ENCODE data around the gene RIPPLY2.
"Not testable (repeated sequence)": the region's sequence is repeated elsewhere in the genome, so short reads cannot be mapped to it uniquely, and the experiment has no call there.

RIPPLY2 gene

DNA sequence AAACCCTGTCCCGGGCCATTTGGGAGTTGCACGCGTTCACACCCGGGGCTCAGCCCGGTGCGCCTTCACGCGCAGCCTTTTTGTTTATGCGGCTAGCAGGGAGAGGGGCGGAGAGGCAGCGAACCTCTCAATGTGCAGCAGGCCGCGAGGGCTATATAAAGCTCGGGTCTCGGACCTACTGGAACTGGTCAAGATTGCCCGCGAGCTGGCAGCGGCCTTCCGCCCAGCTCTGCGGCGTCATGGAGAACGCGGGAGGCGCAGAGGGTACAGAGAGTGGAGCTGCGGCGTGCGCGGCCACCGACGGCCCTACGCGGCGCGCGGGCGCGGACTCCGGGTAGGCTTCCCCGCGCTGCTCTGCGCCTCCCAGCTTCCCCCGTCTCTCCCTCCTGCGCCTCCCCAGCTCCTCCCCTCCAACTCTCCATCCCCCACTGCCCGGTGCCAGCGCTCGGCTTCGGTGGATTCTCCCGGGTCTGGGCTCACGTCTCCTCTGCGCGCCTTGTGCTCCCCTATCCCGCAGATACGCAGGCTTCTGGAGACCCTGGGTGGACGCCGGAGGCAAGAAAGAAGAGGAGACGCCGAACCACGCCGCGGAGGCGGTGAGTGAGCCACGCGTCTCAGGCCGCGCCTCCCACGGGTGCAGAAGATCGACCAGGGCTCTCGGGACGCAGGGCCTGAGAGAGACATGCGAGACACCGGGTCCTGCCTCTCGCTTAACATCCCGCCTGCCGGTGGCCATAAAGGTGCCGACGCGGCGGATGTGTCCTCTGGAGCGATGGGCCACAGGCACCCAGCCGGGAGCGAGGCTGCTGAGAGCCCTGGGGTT, at the start of gene RIPPLY2:
TSS of gene RIPPLY2 (plus strand) at position 183 of the 823 bp plus-strand sequence. CDS start at position 240, 57 bp downstream.
- DNase-seq (ENCODE audit: low read depth in 1 of 2, low spot score in 1 of 2), result no peak

DNA sequence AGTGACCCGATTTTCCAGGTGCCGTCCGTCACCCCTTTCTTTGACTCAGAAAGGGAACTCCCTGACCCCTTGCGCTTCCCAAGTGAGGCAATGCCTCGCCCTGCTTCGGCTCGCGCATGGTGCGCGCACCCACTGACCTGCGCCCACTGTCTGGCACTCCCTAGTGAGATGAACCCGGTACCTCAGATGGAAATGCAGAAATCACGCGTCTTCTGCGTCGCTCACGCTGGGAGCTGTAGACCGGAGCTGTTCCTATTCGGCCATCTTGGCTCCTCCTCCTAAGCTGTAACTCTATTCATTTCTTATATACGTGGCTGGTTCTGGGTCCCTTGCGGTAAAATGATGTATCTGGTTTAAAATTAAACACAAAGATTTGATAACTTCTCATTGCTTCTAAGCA, 49.7 kb upstream of the RIPPLY2 start:
- DNase-seq (ENCODE audit: low read depth in 1 of 2, low spot score in 1 of 2), result not testable (repeated sequence)

GRCh38 chr6:83804886-83805285, 48.3 kb upstream of the RIPPLY2 start:
- no peak for DNase-seq (ENCODE audit: low read depth in 1 of 2, low spot score in 1 of 2)

DNA sequence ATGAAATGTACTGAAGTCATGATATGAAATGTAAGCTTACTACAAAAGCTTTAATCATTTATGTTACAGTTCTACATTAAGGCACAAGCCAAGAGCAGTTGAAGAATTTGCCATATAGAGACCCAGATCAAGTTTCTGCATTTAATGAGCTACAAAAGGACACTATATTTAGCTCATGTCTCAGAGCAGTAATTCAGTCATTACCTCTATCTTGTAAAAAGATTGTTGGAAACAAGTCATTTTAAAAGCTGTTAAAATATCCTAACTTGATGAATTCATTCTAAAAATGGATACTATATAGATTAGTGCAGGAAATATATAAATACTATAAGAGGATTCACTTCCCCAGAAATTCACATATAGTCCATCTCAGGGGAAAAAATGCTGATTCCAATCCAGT, 45.2 kb upstream of the RIPPLY2 start:
- DNase-seq (ENCODE audit: low read depth in 1 of 2, low spot score in 1 of 2), result no peak

GRCh38 chr6:83808926-83809325, 44.2 kb upstream of the RIPPLY2 start:
- DNase-seq (ENCODE audit: low read depth in 1 of 2, low spot score in 1 of 2), result no peak

- no peak for DNase-seq (ENCODE audit: low read depth in 1 of 2, low spot score in 1 of 2)
Observed at GRCh38 chr6:83812595-83812994, 40.6 kb upstream of the RIPPLY2 start.

- DNase-seq (ENCODE audit: low read depth in 1 of 2, low spot score in 1 of 2), result no peak
Observed at GRCh38 chr6:83815631-83816272, 37.4 kb upstream of the RIPPLY2 start.

- DNase-seq (ENCODE audit: low read depth in 1 of 2, low spot score in 1 of 2), result no peak
Observed at GRCh38 chr6:83822629-83823169, 30.5 kb upstream of the RIPPLY2 start.

DNA sequence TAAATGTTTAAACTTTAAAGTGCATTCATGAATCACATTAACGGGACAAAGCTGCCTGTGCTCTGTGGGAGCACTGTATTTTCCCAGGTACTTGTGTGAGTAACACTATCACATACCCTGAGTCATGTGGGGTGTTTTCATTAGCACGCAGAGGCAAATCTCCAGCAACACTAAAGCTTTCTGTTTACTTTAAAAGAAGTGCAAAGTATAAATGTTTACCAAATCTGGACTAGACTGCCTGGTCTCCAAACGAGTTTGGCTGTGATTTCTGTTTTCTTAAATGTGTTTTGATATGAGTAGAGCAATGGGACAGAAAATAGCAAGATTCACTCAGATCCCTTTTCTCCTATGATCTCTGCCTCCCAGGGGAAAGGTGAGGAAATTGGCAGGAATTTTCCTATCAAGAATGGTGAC, 28.8 kb upstream of the RIPPLY2 start:
- DNase-seq (ENCODE audit: low read depth in 1 of 2, low spot score in 1 of 2), result no peak

- no peak for DNase-seq (ENCODE audit: low read depth in 1 of 2, low spot score in 1 of 2)
Observed at GRCh38 chr6:83824831-83825230, 28.3 kb upstream of the RIPPLY2 start.

- no peak for DNase-seq (ENCODE audit: low read depth in 1 of 2, low spot score in 1 of 2)
Observed at GRCh38 chr6:83827050-83827449, 26.1 kb upstream of the RIPPLY2 start.

- DNase-seq (ENCODE audit: low read depth in 1 of 2, low spot score in 1 of 2), result no peak
Observed at GRCh38 chr6:83838727-83839126, 14.4 kb upstream of the RIPPLY2 start.

DNA sequence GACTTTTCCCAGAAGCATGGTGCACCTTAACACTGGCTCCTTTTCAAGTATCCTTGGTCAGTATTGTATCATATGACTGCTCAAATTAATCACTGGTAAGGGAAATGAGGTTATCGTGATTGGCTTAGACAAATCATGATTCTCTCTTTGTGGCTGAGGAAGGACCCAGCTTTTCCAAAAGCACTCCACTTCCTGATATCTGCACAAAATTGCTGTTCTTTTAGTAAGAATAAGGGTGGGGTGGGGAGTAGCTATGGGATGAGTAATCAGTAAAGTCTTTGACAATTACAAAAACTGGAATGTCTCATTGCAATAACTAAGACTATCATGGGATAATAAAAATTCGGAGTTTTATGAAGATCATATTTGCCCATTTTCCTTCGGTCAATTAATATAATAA, 9.0 kb upstream of the RIPPLY2 start:
- no peak for DNase-seq (ENCODE audit: low read depth in 1 of 2, low spot score in 1 of 2)

DNA sequence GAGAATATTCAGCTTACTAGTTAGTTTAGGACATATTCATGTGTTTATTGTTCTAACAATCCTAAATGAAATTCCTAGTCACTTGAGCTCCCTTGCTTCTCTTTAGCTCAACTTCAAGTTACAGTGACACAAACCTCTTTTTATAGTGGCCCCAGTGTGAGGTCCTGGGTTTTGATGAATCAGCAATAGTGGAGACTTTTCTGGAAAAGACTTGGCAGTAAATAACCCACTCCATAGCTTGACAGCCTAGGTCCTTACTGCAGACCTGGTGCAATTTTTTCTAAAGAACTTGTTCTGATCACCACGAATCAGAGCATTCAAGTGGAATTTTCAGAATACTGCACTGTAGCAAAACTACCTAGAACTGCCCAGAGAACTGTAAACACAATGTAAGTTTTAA, 6.9 kb upstream of the RIPPLY2 start:
- no peak for DNase-seq (ENCODE audit: low read depth in 1 of 2, low spot score in 1 of 2)

DNA sequence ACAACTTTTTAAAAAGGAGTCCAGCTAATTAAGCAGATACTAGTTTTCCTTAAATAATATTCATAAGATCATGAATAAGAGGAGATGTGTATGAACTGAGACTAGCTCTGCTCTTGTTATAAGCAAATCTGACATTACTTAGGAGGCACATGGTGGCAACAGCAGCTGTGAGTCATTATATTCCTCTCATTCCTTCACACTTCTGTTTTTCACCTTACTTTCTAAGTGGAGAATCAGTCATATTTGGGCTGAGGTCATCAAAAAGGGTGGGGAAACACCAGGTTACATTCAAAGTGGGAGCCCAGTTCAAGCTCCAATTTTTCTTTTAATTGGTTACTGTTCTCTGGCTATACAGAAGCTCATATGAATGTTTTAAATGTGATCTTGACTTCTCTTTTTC, 6.0 kb upstream of the RIPPLY2 start:
- DNase-seq (ENCODE audit: low read depth in 1 of 2, low spot score in 1 of 2), result no peak

GRCh38 chr6:83849127-83849526, 4.0 kb upstream of the RIPPLY2 start:
- DNase-seq (ENCODE audit: low read depth in 1 of 2, low spot score in 1 of 2), result no peak

GRCh38 chr6:83849610-83850009, 3.5 kb upstream of the RIPPLY2 start:
- DNase-seq (ENCODE audit: low read depth in 1 of 2, low spot score in 1 of 2), result no peak

DNA sequence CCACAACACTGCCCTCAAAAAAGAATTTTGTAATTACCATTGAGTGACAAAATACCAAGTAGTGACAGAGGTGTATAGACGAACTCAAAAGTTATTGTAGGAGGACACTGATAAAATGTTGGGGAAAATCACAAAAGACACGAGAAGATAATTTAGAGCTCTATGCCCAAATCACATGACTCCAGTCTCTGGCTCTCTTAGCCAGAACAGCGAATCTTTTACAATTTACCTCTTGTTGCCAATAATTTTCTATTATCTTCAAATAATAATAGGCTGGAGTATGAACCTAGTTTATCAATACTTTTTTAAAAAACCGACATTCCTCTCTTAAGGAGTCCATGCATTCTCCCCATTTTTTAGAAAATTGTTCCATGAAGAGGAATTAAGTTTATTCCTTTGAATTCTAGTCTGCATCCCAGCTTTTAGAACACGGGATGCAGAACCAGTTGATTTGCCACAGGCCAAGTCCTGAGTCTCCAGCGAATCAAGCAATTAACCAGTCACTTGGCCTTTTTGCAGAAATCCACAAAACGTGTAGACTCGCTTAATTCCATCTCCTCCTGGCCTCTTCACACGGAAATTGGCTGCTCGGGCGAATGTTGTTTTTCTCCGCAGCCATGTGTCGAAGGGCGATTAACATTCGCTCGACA, 507 bp upstream of the RIPPLY2 start:
- DNase-seq (ENCODE audit: low read depth in 1 of 2, low spot score in 1 of 2), result no peak

- DNase-seq (ENCODE audit: low read depth in 1 of 2, low spot score in 1 of 2), result no peak
Observed at GRCh38 chr6:83854001-83854501, 891 bp downstream of the RIPPLY2 start.

DNA sequence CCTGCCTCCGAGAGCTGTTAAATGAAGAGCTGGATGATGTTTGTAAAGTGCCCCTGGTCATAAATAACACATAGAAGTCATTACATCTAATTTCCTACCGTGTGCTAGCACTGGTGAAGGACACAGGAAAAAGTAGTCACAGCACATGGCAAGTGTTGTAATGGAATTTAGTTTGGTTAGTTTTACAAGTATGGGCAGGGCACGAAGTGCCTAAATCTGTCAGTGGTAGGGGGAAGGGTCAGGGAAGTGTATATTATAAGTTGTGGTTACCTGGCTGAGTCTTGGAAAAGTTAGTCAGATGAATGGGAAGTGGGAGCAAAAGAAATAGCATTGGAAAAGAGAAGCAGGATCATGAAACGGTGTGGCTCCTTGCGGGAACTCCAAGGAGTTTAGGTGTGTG, 1.6 kb downstream of the RIPPLY2 start:
- no peak for DNase-seq (ENCODE audit: low read depth in 1 of 2, low spot score in 1 of 2)
